Measurements from ENCODE around the gene SNX15. TPM values are rescaled to one million over a fixed set of nuclear protein-coding genes. Genes with fewer than 3 reads are reported as not detected.
A peak's percentile ranks its signal among the peaks of the same experiment; 100 is the strongest.

The SNX15 gene
- total and polyA plus RNA-seq, 2 donors (not counting 1 experiment from before 2014, with no cell fraction given): 26.0 to 28.5 TPM

GRCh38 chr11:65043881-65044501 is 16.8 kb downstream of the SNX15 start:
- 97% methylated on average over 21 of the region's 23 CpGs for WGBS (ENCODE audit: insufficient coverage)
- intact Hi-C loops (cut with micrococcal nuclease): loop anchor here (5.0 to 10.0 kb wide), 2 partner anchors 88 to 481 kb away; partner anchors contain the start of genes SCYL1 and SYVN1
- H3K9me3 ChIP-seq (ENCODE audit: control extremely low read depth in 1 of 3, control insufficient read depth in 2 of 3, insufficient read depth in 1 of 3, low read length in 2 of 3): no peaks in the 10 kb centered on the region
- Mint-ChIP-seq H3K27ac (no peak overlapping the region), H3K4me1 (peaks cover 32% of the 10 kb centered on the region), H3K9me3 (ENCODE audit: insufficient read depth) (no peaks in the 10 kb centered on the region), H3K4me3 (peak overlapping the region; percentile 23), H3K27me3 (no peaks in the 10 kb centered on the region)
- peaks cover 0 to 16% of the 10 kb centered on the region in 2 experiments for H3K36me3 ChIP-seq (replicated peaks in 1 of 2; ENCODE audit: control extremely low read depth in 1 of 2, control insufficient read depth in 1 of 2, extremely low read depth in 1 of 2, insufficient read depth in 2 of 2, low read length in 1 of 2)
- no peaks in the 10 kb centered on the region for H4K20me1 ChIP-seq (ENCODE audit: control insufficient read depth, insufficient read depth, low read length, poor library complexity, severe bottlenecking)
- H3K4me2 ChIP-seq (replicated peaks; ENCODE audit: low read depth, low read length, poor library complexity, severe bottlenecking): no peak overlapping the region
- DNase-seq (no peak), ATAC-seq (ENCODE audit: low read depth) (no peak)
- H3K4me3 ChIP-seq (ENCODE audit: control extremely low read depth in 1 of 5, extremely low read depth in 1 of 5, insufficient read depth in 1 of 5, low read depth in 2 of 5, low read length in 4 of 5): no peak overlapping the region
- ChIA-PET POLR2A (no interaction called here), CTCF (no interaction called here)
- TF ChIP-seq CTCF (IDR thresholded peaks at IDR 0.05): no peak
- no peak for TF ChIP-seq EZH2 (IDR thresholded peaks at IDR 0.05; ENCODE audit: borderline replicate concordance, insufficient read depth, low read depth, low read length, poor library complexity, severe bottlenecking)
- no peak overlapping the region for H3K27ac ChIP-seq (ENCODE audit: low read length in 2 of 2)
- peaks cover 19% of the 10 kb centered on the region for H3K79me2 ChIP-seq (ENCODE audit: control insufficient read depth, insufficient read depth, low read length)
- H3K27me3 ChIP-seq (replicated peaks in 1 of 4; ENCODE audit: control extremely low read depth in 1 of 4, control insufficient read depth in 3 of 4, insufficient read depth in 4 of 4, low read length in 3 of 4): no peaks in the 10 kb centered on the region
- H3K9ac ChIP-seq (ENCODE audit: low read length): no peak overlapping the region
- H3K4me1 ChIP-seq (ENCODE audit: control insufficient read depth in 2 of 2, insufficient read depth in 2 of 2, low read length in 2 of 2): peaks cover 23 to 30% of the 10 kb centered on the region in 2 donors
- H2AFZ ChIP-seq (ENCODE audit: insufficient read depth, low read depth, low read length, poor library complexity, severe bottlenecking): no peak overlapping the region

- no peak for TF ChIP-seq EZH2 (IDR thresholded peaks at IDR 0.05; ENCODE audit: borderline replicate concordance, insufficient read depth, low read depth, low read length, poor library complexity, severe bottlenecking)
- no peak for TF ChIP-seq CTCF (IDR thresholded peaks at IDR 0.05)
- DNase-seq (no peak), ATAC-seq (ENCODE audit: low read depth) (no peak)
- H4K20me1 ChIP-seq (ENCODE audit: control insufficient read depth, insufficient read depth, low read length, poor library complexity, severe bottlenecking): no peaks in the 10 kb centered on the region
- H3K27ac Mint-ChIP-seq: no peak overlapping the region
- no peaks in the 10 kb centered on the region for H3K27me3 Mint-ChIP-seq
- H3K9me3 Mint-ChIP-seq (ENCODE audit: insufficient read depth): no peaks in the 10 kb centered on the region
- CTCF ChIA-PET: interaction anchor here (1.0 kb wide), 1 partner anchor 65 kb away, joined by 3 read pairs; no protein-coding TSS in a partner anchor
- intact Hi-C loops (cut with micrococcal nuclease): loop anchor here (10.0 kb wide), 1 partner anchor 480 kb away; the partner anchor contains the start of gene SCYL1
- no peak overlapping the region for H3K9ac ChIP-seq (ENCODE audit: low read length)
- POLR2A ChIA-PET: no interaction called here
- peaks cover 32% of the 10 kb centered on the region for H3K4me1 Mint-ChIP-seq
- H3K4me2 ChIP-seq (replicated peaks; ENCODE audit: low read depth, low read length, poor library complexity, severe bottlenecking): no peak overlapping the region
- no peak overlapping the region for H3K4me3 ChIP-seq (ENCODE audit: control extremely low read depth in 1 of 5, extremely low read depth in 1 of 5, insufficient read depth in 1 of 5, low read depth in 2 of 5, low read length in 4 of 5)
- no peaks in the 10 kb centered on the region for H3K27me3 ChIP-seq (replicated peaks in 1 of 4; ENCODE audit: control extremely low read depth in 1 of 4, control insufficient read depth in 3 of 4, insufficient read depth in 4 of 4, low read length in 3 of 4)
- no peak overlapping the region for H3K4me3 Mint-ChIP-seq
- H3K79me2 ChIP-seq (ENCODE audit: control insufficient read depth, insufficient read depth, low read length): peaks cover 19% of the 10 kb centered on the region
- H3K9me3 ChIP-seq (ENCODE audit: control extremely low read depth in 1 of 3, control insufficient read depth in 2 of 3, insufficient read depth in 1 of 3, low read length in 2 of 3): no peaks in the 10 kb centered on the region
- no peak overlapping the region for H3K27ac ChIP-seq (ENCODE audit: low read length in 2 of 2)
- H2AFZ ChIP-seq (ENCODE audit: insufficient read depth, low read depth, low read length, poor library complexity, severe bottlenecking): no peak overlapping the region
- peaks cover 23 to 30% of the 10 kb centered on the region in 2 donors for H3K4me1 ChIP-seq (ENCODE audit: control insufficient read depth in 2 of 2, insufficient read depth in 2 of 2, low read length in 2 of 2)
- 93% methylated on average over 5 of the region's 5 CpGs for WGBS (ENCODE audit: insufficient coverage)
- H3K36me3 ChIP-seq (replicated peaks in 1 of 2; ENCODE audit: control extremely low read depth in 1 of 2, control insufficient read depth in 1 of 2, extremely low read depth in 1 of 2, insufficient read depth in 2 of 2, low read length in 1 of 2): peaks cover 0 to 16% of the 10 kb centered on the region in 2 experiments
These were observed 17.8 kb downstream of the SNX15 start for GRCh38 chr11:65045061-65045460.

Data from B cell (primary cell).